ENCODE data around the gene COL4A4. TPM values are rescaled to one million over a fixed set of nuclear protein-coding genes. Genes with fewer than 3 reads are reported as not detected.

The COL4A4 gene
- 2.5 TPM for total RNA-seq

GRCh38 chr2:227163998-227164762 is at the start of gene COL4A4, which contains the start of gene COL4A3:
COL4A4 (minus strand) TSS chr2:227164205; CDS start chr2:227147483, 16,722 bp downstream.
COL4A3 (plus strand) TSS chr2:227164624; CDS start chr2:227164727, 103 bp downstream.
- Histone ChIP-seq H3K27me3 (no peaks in the 10 kb centered on the region), H3K36me3 (no peaks in the 10 kb centered on the region), H3K9me3 (no peaks in the 10 kb centered on the region), H3K4me1 (peaks cover 20% of the 10 kb centered on the region), H3K27ac (no peak within 1 kb of the TSS), H3K4me3 (peak within 1 kb of the TSS; percentile 34 to 38)
- TF ChIP-seq CTCF (IDR thresholded peaks at IDR 0.05): no peak
- no peak for TF ChIP-seq POLR2A (IDR thresholded peaks at IDR 0.05)
- TF ChIP-seq POLR2AphosphoS5 (IDR thresholded peaks at IDR 0.05; ENCODE audit: insufficient read depth in 1 of 2, low read depth in 1 of 2): no peak
- intact Hi-C loops (cut with DNase I): no loop called here
- no peak for DNase-seq (ENCODE audit: extremely low spot score in 2 of 2)

DNA sequence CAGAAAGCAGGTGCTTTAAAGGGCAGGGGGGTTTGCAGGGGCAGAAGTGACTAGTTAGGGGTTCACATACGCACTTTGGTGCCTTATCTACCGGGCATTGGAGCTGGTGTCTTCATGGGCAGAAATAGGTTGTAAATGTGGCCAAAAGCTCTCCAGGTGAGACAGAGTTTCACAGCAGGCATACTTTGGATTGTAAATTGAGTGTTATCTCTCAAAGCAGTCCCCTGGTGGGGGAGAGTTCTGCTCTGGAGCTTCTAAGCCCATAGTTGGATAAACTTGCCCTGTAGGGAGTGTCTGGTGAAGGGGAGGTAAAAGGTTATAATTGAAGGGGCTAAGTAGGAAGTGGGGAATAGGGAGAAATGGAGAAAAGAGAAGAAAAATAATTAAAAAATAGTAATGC is 43.6 kb upstream of the COL4A4 start:
- no peak for TF ChIP-seq POLR2A (IDR thresholded peaks at IDR 0.05)
- no peak for TF ChIP-seq POLR2AphosphoS5 (IDR thresholded peaks at IDR 0.05; ENCODE audit: insufficient read depth in 1 of 2, low read depth in 1 of 2)
- TF ChIP-seq CTCF (IDR thresholded peaks at IDR 0.05): no peak
- Histone ChIP-seq H3K9me3 (no peaks in the 10 kb centered on the region), H3K27me3 (no peaks in the 10 kb centered on the region), H3K4me1 (no peaks in the 10 kb centered on the region), H3K27ac (no peak overlapping the region), H3K4me3 (no peak overlapping the region), H3K36me3 (no peaks in the 10 kb centered on the region)
- no peak for DNase-seq (ENCODE audit: extremely low spot score in 2 of 2)
- intact Hi-C loops (cut with DNase I): no loop called here

GRCh38 chr2:227206406-227206805 is 42.4 kb upstream of the COL4A4 start:
- DNase-seq (ENCODE audit: extremely low spot score in 2 of 2): no peak
- intact Hi-C loops (cut with DNase I): no loop called here
- no peaks in the 10 kb centered on the region for H3K36me3 ChIP-seq
- H3K9me3 ChIP-seq: no peaks in the 10 kb centered on the region
- TF ChIP-seq POLR2AphosphoS5 (IDR thresholded peaks at IDR 0.05; ENCODE audit: insufficient read depth in 1 of 2, low read depth in 1 of 2): no peak
- TF ChIP-seq CTCF (IDR thresholded peaks at IDR 0.05): no peak
- no peak for TF ChIP-seq POLR2A (IDR thresholded peaks at IDR 0.05)
- no peak overlapping the region for H3K27ac ChIP-seq
- no peak overlapping the region for H3K4me3 ChIP-seq
- no peaks in the 10 kb centered on the region for H3K27me3 ChIP-seq
- H3K4me1 ChIP-seq: no peaks in the 10 kb centered on the region

DNA sequence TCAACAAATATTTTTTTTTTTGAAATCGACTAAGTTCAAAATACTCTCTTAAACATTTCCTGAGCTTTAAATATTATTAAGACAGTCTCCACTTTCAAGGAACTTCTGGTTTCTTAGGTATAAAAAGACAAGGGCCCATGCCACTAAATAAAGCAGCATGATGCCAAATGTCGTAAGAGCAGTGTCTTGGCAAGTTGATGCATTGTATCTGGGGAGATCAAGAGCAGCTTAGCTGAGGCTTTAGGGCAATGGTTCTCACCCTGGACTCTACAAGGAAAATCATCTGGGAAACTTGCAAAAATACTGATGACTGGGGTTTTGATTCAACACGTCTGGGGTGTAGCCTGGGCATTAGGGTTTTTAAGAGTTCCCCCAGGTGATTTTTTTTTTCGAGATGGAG is 41.7 kb upstream of the COL4A4 start:
- no peak for TF ChIP-seq CTCF (IDR thresholded peaks at IDR 0.05)
- TF ChIP-seq POLR2AphosphoS5 (IDR thresholded peaks at IDR 0.05; ENCODE audit: insufficient read depth in 1 of 2, low read depth in 1 of 2): no peak
- TF ChIP-seq POLR2A (IDR thresholded peaks at IDR 0.05): no peak
- no peaks in the 10 kb centered on the region for H3K9me3 ChIP-seq
- no peaks in the 10 kb centered on the region for H3K4me1 ChIP-seq
- H3K4me3 ChIP-seq: no peak overlapping the region
- no peaks in the 10 kb centered on the region for H3K27me3 ChIP-seq
- intact Hi-C loops (cut with DNase I): no loop called here
- H3K27ac ChIP-seq: no peak overlapping the region
- no peaks in the 10 kb centered on the region for H3K36me3 ChIP-seq
- no peak for DNase-seq (ENCODE audit: extremely low spot score in 2 of 2)

DNA sequence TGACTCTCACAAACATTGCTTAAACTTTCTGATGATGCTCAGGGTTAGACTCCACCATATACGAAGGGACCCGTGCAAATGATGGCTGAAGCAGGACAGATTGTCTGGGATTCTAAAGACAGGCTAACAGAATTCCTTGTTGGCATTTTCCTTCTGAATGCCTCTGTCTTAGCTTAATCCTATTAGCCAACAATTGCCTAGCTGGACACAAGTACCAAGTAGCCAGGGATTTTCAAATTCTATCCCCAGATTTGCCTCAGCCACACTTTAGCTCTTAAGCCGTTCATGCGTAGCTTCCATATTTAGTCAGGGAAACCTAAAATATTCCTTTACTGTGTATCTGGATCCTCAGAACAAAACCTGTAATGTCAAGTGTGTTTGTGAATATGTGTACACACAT is 40.4 kb upstream of the COL4A4 start:
- Histone ChIP-seq H3K36me3 (no peaks in the 10 kb centered on the region), H3K9me3 (no peaks in the 10 kb centered on the region), H3K4me1 (no peaks in the 10 kb centered on the region), H3K4me3 (no peak overlapping the region), H3K27ac (no peak overlapping the region), H3K27me3 (no peaks in the 10 kb centered on the region)
- DNase-seq (ENCODE audit: extremely low spot score in 2 of 2): no peak
- intact Hi-C loops (cut with DNase I): no loop called here
- TF ChIP-seq CTCF (IDR thresholded peaks at IDR 0.05): no peak
- no peak for TF ChIP-seq POLR2A (IDR thresholded peaks at IDR 0.05)
- TF ChIP-seq POLR2AphosphoS5 (IDR thresholded peaks at IDR 0.05; ENCODE audit: insufficient read depth in 1 of 2, low read depth in 1 of 2): no peak

All from vagina (tissue), 2 donors.